GM10266 (cell line): ENCODE results near the gene JUP.

Experiments
- DNase-seq: peaks from one replicate; pipeline ENCODE4 v3.0.0; 2012; ENCODE audit errors: extremely low spot score
- CTCF ChIP-seq: IDR thresholded peaks from 2 replicates; pipeline ENCODE4 v1.5.1; 2012; ENCODE audit warnings: mild to moderate bottlenecking, low read depth; ENCODE audit not compliant: control insufficient read depth, insufficient read depth; ENCODE audit errors: missing control alignments

JUP gene

GRCh38 chr17:41760878-41761277, 25.6 kb downstream of the JUP start:
- no peak for DNase-seq
- no peak for TF ChIP-seq CTCF

DNA sequence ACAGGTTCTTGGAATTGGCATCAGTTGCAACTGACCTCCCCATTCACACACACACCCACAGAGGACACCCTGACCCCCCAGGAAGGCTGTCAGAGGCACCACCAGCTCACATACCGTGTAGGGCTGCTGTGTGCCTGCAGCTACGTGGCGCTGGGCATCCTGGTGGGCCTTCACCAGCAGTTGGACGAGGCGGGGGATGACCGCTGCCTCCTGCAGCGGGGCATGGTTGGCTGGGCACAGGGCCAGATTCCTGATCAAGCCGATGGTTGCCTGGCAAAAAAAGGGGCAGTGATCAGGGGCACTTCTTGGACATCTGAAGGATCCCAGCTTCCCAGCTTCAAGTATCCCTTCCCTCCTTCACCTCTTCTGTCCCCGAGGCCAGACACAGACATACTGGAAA, 27.9 kb downstream of the JUP start:
- TF ChIP-seq CTCF, result no peak
- no peak for DNase-seq

GRCh38 chr17:41754066-41754465, 32.4 kb downstream of the JUP start:
- TF ChIP-seq CTCF, result no peak
- no peak for DNase-seq

GRCh38 chr17:41751288-41751687, 35.2 kb downstream of the JUP start:
- TF ChIP-seq CTCF, result no peak
- DNase-seq, result no peak

- DNase-seq, result no peak
- no peak for TF ChIP-seq CTCF
These were observed 35.6 kb downstream of the JUP start for GRCh38 chr17:41750862-41751261.

GRCh38 chr17:41748275-41748674, 38.2 kb downstream of the JUP start:
- no peak for TF ChIP-seq CTCF
- no peak for DNase-seq

- TF ChIP-seq CTCF, result no peak
- DNase-seq, result no peak
These were observed 44.8 kb downstream of the JUP start for GRCh38 chr17:41741709-41742108.
